ENCODE measurements around the gene IFNG. TPM values are rescaled to one million over a fixed set of nuclear protein-coding genes. Genes with fewer than 3 reads are reported as not detected.

Gene IFNG
- total RNA-seq, 1 donor from 2014 or later, result not detected

GRCh38 chr12:68122236-68122920 lies 37.2 kb downstream of the IFNG start:
- Mint-ChIP-seq H3K27me3 (peaks cover 6% of the 10 kb centered on the region), H3K27ac (no peak overlapping the region), H3K4me3 (ENCODE audit: low read depth) (no peak overlapping the region), H3K4me1 (ENCODE audit: low read depth) (no peaks in the 10 kb centered on the region), H3K9me3 (ENCODE audit: low read depth) (no peaks in the 10 kb centered on the region), H3K36me3 (ENCODE audit: insufficient read depth) (no peaks in the 10 kb centered on the region)
- no peak for TF ChIP-seq CTCF (IDR thresholded peaks at IDR 0.05; ENCODE audit: unreplicated experiment)
- DNase-seq (ENCODE audit: low spot score, unreplicated experiment), result no peak

- H3K4me1 Mint-ChIP-seq (ENCODE audit: low read depth), result no peaks in the 10 kb centered on the region
- TF ChIP-seq CTCF (IDR thresholded peaks at IDR 0.05; ENCODE audit: unreplicated experiment), result no peak
- no peak for DNase-seq (ENCODE audit: low spot score, unreplicated experiment)
- no peaks in the 10 kb centered on the region for H3K36me3 Mint-ChIP-seq (ENCODE audit: insufficient read depth)
- H3K27me3 Mint-ChIP-seq, result peaks cover 8% of the 10 kb centered on the region
- H3K9me3 Mint-ChIP-seq (ENCODE audit: low read depth), result no peaks in the 10 kb centered on the region
- no peak overlapping the region for H3K4me3 Mint-ChIP-seq (ENCODE audit: low read depth)
- H3K27ac Mint-ChIP-seq, result no peak overlapping the region
These were observed 38.4 kb downstream of the IFNG start for GRCh38 chr12:68121143-68121542.

- no peaks in the 10 kb centered on the region for H3K36me3 Mint-ChIP-seq (ENCODE audit: insufficient read depth)
- H3K4me1 Mint-ChIP-seq (ENCODE audit: low read depth), result no peaks in the 10 kb centered on the region
- no peaks in the 10 kb centered on the region for H3K9me3 Mint-ChIP-seq (ENCODE audit: low read depth)
- H3K27me3 Mint-ChIP-seq, result peaks cover 8% of the 10 kb centered on the region
- TF ChIP-seq CTCF (IDR thresholded peaks at IDR 0.05; ENCODE audit: unreplicated experiment), result no peak
- no peak overlapping the region for H3K4me3 Mint-ChIP-seq (ENCODE audit: low read depth)
- H3K27ac Mint-ChIP-seq, result no peak overlapping the region
- DNase-seq (ENCODE audit: low spot score, unreplicated experiment), result no peak
These were observed 39.8 kb downstream of the IFNG start for GRCh38 chr12:68119724-68120211.

GRCh38 chr12:68119250-68119649 lies 40.3 kb downstream of the IFNG start:
- no peaks in the 10 kb centered on the region for H3K4me1 Mint-ChIP-seq (ENCODE audit: low read depth)
- DNase-seq (ENCODE audit: low spot score, unreplicated experiment), result no peak
- no peak overlapping the region for H3K4me3 Mint-ChIP-seq (ENCODE audit: low read depth)

More at GRCh38 chr12:68119250-68119649, 40.3 kb downstream of the IFNG start:
- no peaks in the 10 kb centered on the region for H3K36me3 Mint-ChIP-seq (ENCODE audit: insufficient read depth)
- H3K27ac Mint-ChIP-seq, result no peak overlapping the region
- no peaks in the 10 kb centered on the region for H3K9me3 Mint-ChIP-seq (ENCODE audit: low read depth)
- H3K27me3 Mint-ChIP-seq, result peaks cover 8% of the 10 kb centered on the region
- no peak for TF ChIP-seq CTCF (IDR thresholded peaks at IDR 0.05; ENCODE audit: unreplicated experiment)

Measured in progenitor cell of endocrine pancreas (in vitro differentiated cells).